Hepatocyte (in vitro differentiated cells): ENCODE measurements around the gene NRTN. TPM values are rescaled to one million over a fixed set of nuclear protein-coding genes. Genes with fewer than 3 reads are reported as not detected.

Source experiments
- DNase-seq: peaks from one replicate; pipeline ENCODE4 v3.0.0-alpha.2; 2016; ENCODE audit warnings: low spot score
- H2AFZ ChIP-seq: fragments of 200-600 bp; sonication (generic); 2 replicates; pipeline ENCODE4 v1.6.0; 2016; ENCODE audit warnings: antibody characterized with exemption, mild to moderate bottlenecking
- H3K27ac ChIP-seq: fragments of 200-600 bp; sonication (generic); 2 replicates; pipeline ENCODE4 v1.5.1; 2016; ENCODE audit warnings: mild to moderate bottlenecking
- H3K27me3 ChIP-seq: fragments of 200-600 bp; sonication (generic); 2 replicates; pipeline ENCODE4 v1.6.1; 2016
- H3K36me3 ChIP-seq: fragments of 200-600 bp; sonication (generic); replicated peaks from 2 replicates; pipeline ENCODE4 v1.5.1; 2016; ENCODE audit warnings: low read depth; ENCODE audit not compliant: insufficient read depth
- H3K4me1 ChIP-seq: fragments of 200-600 bp; sonication (generic); 2 replicates; pipeline ENCODE4 v1.5.1; 2016; ENCODE audit warnings: mild to moderate bottlenecking, moderate library complexity; ENCODE audit not compliant: insufficient read depth
- H3K4me2 ChIP-seq: fragments of 200-600 bp; sonication (generic); 2 replicates; pipeline ENCODE4 v1.6.0; 2016
- H3K4me3 ChIP-seq: fragments of 200-600 bp; sonication (generic); 2 replicates; pipeline ENCODE4 v1.5.1; 2016; ENCODE audit warnings: mild to moderate bottlenecking
- H3K79me2 ChIP-seq: fragments of 200-600 bp; sonication (generic); 2 replicates; pipeline ENCODE4 v1.6.0; 2017; ENCODE audit warnings: mild to moderate bottlenecking
- H3K9me2 ChIP-seq: fragments of 200-600 bp; sonication (generic); replicated peaks from 2 replicates; pipeline ENCODE4 v1.6.0; 2017; ENCODE audit warnings: mild to moderate bottlenecking; ENCODE audit not compliant: insufficient read depth
- H3K9me3 ChIP-seq: fragments of 200-600 bp; sonication (generic); 2 replicates; pipeline ENCODE4 v1.5.1; 2016; ENCODE audit warnings: low read depth, mild to moderate bottlenecking
- H4K20me1 ChIP-seq: fragments of 200-600 bp; sonication (generic); 2 replicates; pipeline ENCODE4 v1.6.0; 2016; ENCODE audit warnings: mild to moderate bottlenecking; ENCODE audit not compliant: insufficient read depth, poor library complexity, severe bottlenecking
- CTCF ChIP-seq: fragments of 200-600 bp; sonication (generic); IDR thresholded peaks from 2 replicates; pipeline ENCODE4 v1.5.1; 2016; ENCODE audit warnings: antibody characterized with exemption, mild to moderate bottlenecking; ENCODE audit not compliant: poor library complexity
- EZH2 ChIP-seq: fragments of 200-600 bp; sonication (generic); IDR thresholded peaks from 2 replicates; pipeline ENCODE4 v1.6.1; 2016; ENCODE audit warnings: antibody characterized with exemption, mild to moderate bottlenecking, borderline replicate concordance
- EZH2phosphoT487 ChIP-seq: fragments of 200-600 bp; sonication (generic); IDR thresholded peaks from one replicate; pipeline ENCODE4 v1.6.1; 2018; ENCODE audit warnings: antibody characterized with exemption, mild to moderate bottlenecking, low read depth, moderate library complexity; ENCODE audit not compliant: unreplicated experiment, severe bottlenecking
- WGBS: methylation state at CpG from one replicate; pipeline ENCODE4 v1.1.6; 2016; ENCODE audit warnings: low lambda C conversion rate; ENCODE audit errors: missing lambda C conversion rate; 5-methylcytosine and 5-hydroxymethylcytosine counted together
- polyA plus RNA-seq: library from polyadenylated mRNA; unstranded; fragments of >200 nt; fragmentation: Nextera tagmentation; extraction: Ambion mirVana; gene quantifications from 2 replicates; pipeline ENCODE4 v1.2.1, GENCODE V29; 2016
- total RNA-seq: library from RNA; depleted of rRNA; stranded (reverse); fragments of >200 nt; gene quantifications from 2 replicates; pipeline ENCODE4 v1.2.3, GENCODE V29; 2014

NRTN gene
- total and polyA plus RNA-seq, 2 experiments from 2014 or later: 2.7 to 31.1 TPM

- WGBS: 31% methylated on average over 6 of the region's 6 CpGs
- no peak overlapping the region for H3K4me3 ChIP-seq
- no peak overlapping the region for H3K27ac ChIP-seq
- peak overlapping the region; percentile 91 for H3K4me2 ChIP-seq
- no peaks in the 10 kb centered on the region for H3K9me2 ChIP-seq
- no peak overlapping the region for H2AFZ ChIP-seq
- H3K4me1 ChIP-seq: peaks cover 21% of the 10 kb centered on the region
- TF ChIP-seq EZH2 (no peak), EZH2phosphoT487 (no peak), CTCF (no peak)
- no peaks in the 10 kb centered on the region for H3K79me2 ChIP-seq
- no peak for DNase-seq
- H3K27me3 ChIP-seq: no peaks in the 10 kb centered on the region
- H3K9me3 ChIP-seq: no peaks in the 10 kb centered on the region
- no peaks in the 10 kb centered on the region for H4K20me1 ChIP-seq
- H3K36me3 ChIP-seq: no peaks in the 10 kb centered on the region
Observed at GRCh38 chr19:5806133-5806489, 1.2 kb downstream of the NRTN start.

- TF ChIP-seq EZH2phosphoT487: no peak
- TF ChIP-seq CTCF: no peak
- TF ChIP-seq EZH2: no peak
- DNase-seq: no peak
- H4K20me1 ChIP-seq: no peaks in the 10 kb centered on the region
- no peak overlapping the region for H3K4me3 ChIP-seq
- H3K36me3 ChIP-seq: no peaks in the 10 kb centered on the region
- no peaks in the 10 kb centered on the region for H3K9me3 ChIP-seq
- H3K27ac ChIP-seq: no peak overlapping the region
- H3K9me2 ChIP-seq: no peaks in the 10 kb centered on the region
- H3K4me1 ChIP-seq: peaks cover 19% of the 10 kb centered on the region
- H3K79me2 ChIP-seq: no peaks in the 10 kb centered on the region
- no peak overlapping the region for H3K4me2 ChIP-seq
- WGBS: 92% methylated on average over 5 of the region's 5 CpGs
- no peak overlapping the region for H2AFZ ChIP-seq
- no peaks in the 10 kb centered on the region for H3K27me3 ChIP-seq
Observed at GRCh38 chr19:5806905-5807304, 2.0 kb downstream of the NRTN start.

- DNase-seq: no peak
- Histone ChIP-seq H3K4me2 (no peak overlapping the region), H4K20me1 (no peaks in the 10 kb centered on the region), H3K9me3 (no peaks in the 10 kb centered on the region), H3K9me2 (no peaks in the 10 kb centered on the region), H3K27me3 (no peaks in the 10 kb centered on the region), H3K4me1 (peaks cover 11% of the 10 kb centered on the region), H3K36me3 (no peaks in the 10 kb centered on the region), H2AFZ (no peak overlapping the region), H3K27ac (no peak overlapping the region), H3K79me2 (no peaks in the 10 kb centered on the region), H3K4me3 (no peak overlapping the region)
- TF ChIP-seq CTCF (no peak), EZH2 (no peak), EZH2phosphoT487 (no peak)
- WGBS: 96% methylated on average over 20 of the region's 21 CpGs
Observed at GRCh38 chr19:5808120-5808816, 3.4 kb downstream of the NRTN start.
